ENCODE data around the gene CPA2.

DNA sequence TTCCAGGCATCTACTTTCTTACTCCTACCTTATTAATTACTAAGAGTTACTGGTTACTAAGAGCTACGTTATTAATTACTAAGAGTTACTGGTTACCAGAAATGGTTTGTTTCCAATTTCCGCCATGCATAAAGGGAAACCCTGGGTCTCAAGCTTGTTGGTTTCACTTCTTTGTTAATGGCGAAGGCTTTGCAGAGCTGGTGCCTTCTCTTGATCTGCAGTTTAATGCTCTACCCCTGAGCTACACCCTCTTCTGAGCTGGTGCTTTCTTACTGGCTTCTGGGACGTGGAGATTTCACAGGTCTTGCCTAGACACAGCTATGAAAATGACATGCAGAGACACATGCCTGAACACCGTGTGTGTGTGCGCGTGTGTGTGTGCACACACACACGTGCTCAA is 26.9 kb downstream of the CPA2 start:
- TF ChIP-seq POLR2AphosphoS5 (IDR thresholded peaks at IDR 0.05; ENCODE audit: borderline replicate concordance, low read depth, low read length), result no peak
- no peak for TF ChIP-seq EZH2 (IDR thresholded peaks at IDR 0.05)
